H1 (cell line): Measurements from ENCODE around the gene KIAA1328. TPM values are rescaled to one million over a fixed set of nuclear protein-coding genes. Genes with fewer than 3 reads are reported as not detected.

Experiments used
- CTCF ChIA-PET: fragments of 300-600 bp; sonication (Branson Sonifier 250); formaldehyde crosslinking; loops from one replicate; lab custom pipeline; 2021; ENCODE audit not compliant: partially characterized antibody; lab: Charles Lee
- POLR2A ChIA-PET: fragments of 300-600 bp; sonication (Branson Sonifier 250); formaldehyde crosslinking; loops from one replicate; lab custom pipeline; 2021; ENCODE audit warnings: inconsistent platforms; ENCODE audit not compliant: partially characterized antibody; lab: Charles Lee
- DNase-seq, 2 experiments: peaks; one replicate each; pipeline versions ENCODE4 v3.0.0 to v3.0.0-alpha.2; 2010 to 2022; ENCODE audit warnings: low spot score in 2 of 2, low read depth in 1 of 2, mixed read lengths in 1 of 2
- FAIRE-seq: peaks from 2 replicates; lab custom pipeline; 2011; peaks lifted over from hg19 to GRCh38; lab: Jason Lieb, UNC
- H2AFZ ChIP-seq: 2 replicates; pipeline ENCODE4 v1.8.1; 2012; ENCODE audit warnings: low read length, inconsistent platforms
- H2AK5ac ChIP-seq: 2 replicates; pipeline ENCODE4 v1.6.1; 2013; ENCODE audit warnings: low read depth, low read length
- H2BK120ac ChIP-seq: replicated peaks from 2 replicates; pipeline ENCODE3; 2013; ENCODE audit warnings: low read depth, low read length, inconsistent platforms
- H2BK12ac ChIP-seq: 2 replicates; pipeline ENCODE4 v1.6.1; 2013; ENCODE audit warnings: low read depth, low read length
- H2BK15ac ChIP-seq: 2 replicates; pipeline ENCODE4 v1.6.1; 2013; ENCODE audit warnings: low read length
- H2BK20ac ChIP-seq: 2 replicates; pipeline ENCODE4 v1.6.1; 2013; ENCODE audit warnings: low read length
- H2BK5ac ChIP-seq: 2 replicates; pipeline ENCODE4 v1.6.1; 2013; ENCODE audit warnings: low read depth, low read length
- H3K14ac ChIP-seq: 2 replicates; pipeline ENCODE4 v1.6.1; 2013; ENCODE audit warnings: inconsistent platforms; ENCODE audit not compliant: insufficient read length
- H3K18ac ChIP-seq: 2 replicates; pipeline ENCODE4 v1.6.1; 2013; ENCODE audit warnings: low read length; ENCODE audit errors: extremely low read depth
- H3K23ac ChIP-seq: 2 replicates; pipeline ENCODE4 v1.6.1; 2013; ENCODE audit warnings: inconsistent platforms; ENCODE audit not compliant: insufficient read length
- H3K23me2 ChIP-seq: 2 replicates; pipeline ENCODE4 v1.6.1; 2013; ENCODE audit warnings: low read depth, low read length
- H3K27ac ChIP-seq: 2 replicates; pipeline ENCODE4 v1.6.1; 2011; ENCODE audit warnings: low read depth, low read length, inconsistent platforms
- H3K27me3 ChIP-seq, 4 experiments: replicated peaks in 1 of 4; 1 replicate in 1 of 4; 2 replicates in 3 of 4; pipeline versions ENCODE4 v1.6.1 to v1.8.1; 2011 to 2013; ENCODE audit warnings: low read length in 3 of 4, mild to moderate bottlenecking in 3 of 4, inconsistent platforms in 2 of 4, mixed read lengths in 2 of 4, moderate library complexity in 1 of 4; ENCODE audit not compliant: control insufficient read depth in 3 of 4, insufficient read depth in 3 of 4; ENCODE audit errors: extremely low read depth in 1 of 4
- H3K36me3 ChIP-seq, 4 experiments: 2 replicates each; pipeline versions ENCODE4 v1.6.1 to v1.8.1; 2011 to 2013; ENCODE audit warnings: mild to moderate bottlenecking in 4 of 4, low read length in 3 of 4, moderate library complexity in 2 of 4, control low read depth in 1 of 4, inconsistent platforms in 1 of 4; ENCODE audit not compliant: insufficient read depth in 4 of 4, control insufficient read depth in 2 of 4
- H3K4ac ChIP-seq: replicated peaks from 2 replicates; pipeline ENCODE3; 2013; ENCODE audit warnings: low read length, low read depth, mixed read lengths, inconsistent platforms; ENCODE audit not compliant: insufficient read length
- H3K4me1 ChIP-seq, 4 experiments: replicated peaks in 1 of 4; 1 replicate in 1 of 4; 2 replicates in 3 of 4; pipeline versions ENCODE4 v1.6.1 to v1.8.1; 2011 to 2013; ENCODE audit warnings: low read length in 3 of 4, inconsistent platforms in 2 of 4, mixed read lengths in 1 of 4; ENCODE audit not compliant: insufficient read depth in 4 of 4, control insufficient read depth in 3 of 4
- H3K4me2 ChIP-seq, 2 experiments: 2 replicates each; pipeline versions ENCODE4 v1.6.1 to v1.8.1; 2011 to 2013; ENCODE audit warnings: low read depth in 2 of 2, low read length in 2 of 2, control low read depth in 1 of 2, inconsistent platforms in 1 of 2, mild to moderate bottlenecking in 1 of 2; ENCODE audit not compliant: insufficient read depth in 1 of 2
- H3K4me3 ChIP-seq, 4 experiments: fragments of 200-600, 300-600 bp in 1 of 4; sonication (generic), shearing (Covaris generic), sonication (Bioruptor Twin) in 1 of 4; 2 replicates each; pipeline versions ENCODE4 v1.5.1 to v1.8.1; 2011 to 2016; ENCODE audit warnings: low read length in 4 of 4, low read depth in 3 of 4, control low read depth in 2 of 4, inconsistent platforms in 2 of 4, mild to moderate bottlenecking in 2 of 4, mixed read lengths in 1 of 4, moderate library complexity in 1 of 4; ENCODE audit not compliant: insufficient read depth in 2 of 4; ENCODE audit errors: extremely low read depth in 1 of 4
- H3K56ac ChIP-seq: replicated peaks from 2 replicates; pipeline ENCODE3; 2013; ENCODE audit warnings: low read depth, mild to moderate bottlenecking, mixed read lengths, low read length, inconsistent platforms; ENCODE audit not compliant: insufficient read length
- H3K79me1 ChIP-seq: 2 replicates; pipeline ENCODE4 v1.6.1; 2013; ENCODE audit warnings: low read depth, low read length, control low read depth
- H3K79me2 ChIP-seq, 2 experiments: 2 replicates each; pipeline versions ENCODE4 v1.6.1 to v1.8.1; 2012 to 2013; ENCODE audit warnings: low read length in 2 of 2, mild to moderate bottlenecking in 2 of 2, inconsistent platforms in 1 of 2; ENCODE audit not compliant: insufficient read depth in 2 of 2, control insufficient read depth in 1 of 2
- H3K9ac ChIP-seq, 4 experiments: replicated peaks in 1 of 4; 1 replicate in 1 of 4; 2 replicates in 3 of 4; pipeline versions ENCODE4 v1.6.1 to v1.8.1; 2011 to 2013; ENCODE audit warnings: low read depth in 3 of 4, low read length in 3 of 4, control low read depth in 2 of 4, mild to moderate bottlenecking in 2 of 4, moderate library complexity in 2 of 4, inconsistent platforms in 1 of 4; ENCODE audit errors: extremely low read depth in 1 of 4
- H3K9me3 ChIP-seq, 2 experiments: 2 replicates each; pipeline versions ENCODE4 v1.6.1 to v1.8.1; 2012 to 2013; ENCODE audit warnings: mild to moderate bottlenecking in 2 of 2, moderate library complexity in 2 of 2, control low read depth in 1 of 2, inconsistent platforms in 1 of 2, low read depth in 1 of 2, low read length in 1 of 2, mixed read lengths in 1 of 2; ENCODE audit not compliant: insufficient read depth in 2 of 2
- H4K20me1 ChIP-seq, 2 experiments: replicated peaks in 1 of 2; 2 replicates each; pipeline versions ENCODE3 to v1.8.1; 2011 to 2013; ENCODE audit warnings: inconsistent platforms in 2 of 2, low read length in 2 of 2, mild to moderate bottlenecking in 1 of 2; ENCODE audit not compliant: insufficient read depth in 2 of 2, control insufficient read depth in 1 of 2
- H4K5ac ChIP-seq: 2 replicates; pipeline ENCODE4 v1.6.1; 2013; ENCODE audit warnings: low read length, low read depth, mixed read lengths, inconsistent platforms; ENCODE audit not compliant: insufficient read length
- H4K8ac ChIP-seq: 2 replicates; pipeline ENCODE4 v1.8.0; 2013; ENCODE audit warnings: mild to moderate bottlenecking, moderate library complexity, low read length, inconsistent platforms; ENCODE audit not compliant: insufficient read depth; ENCODE audit errors: extremely low read depth
- H4K91ac ChIP-seq: replicated peaks from 2 replicates; pipeline ENCODE3; 2013; ENCODE audit warnings: low read length, mixed read lengths, inconsistent platforms; ENCODE audit not compliant: insufficient read length
- BACH1 ChIP-seq: IDR thresholded peaks from 2 replicates; pipeline ENCODE4 v1.6.1; 2012; ENCODE audit warnings: low read length, improper control_type of control experiment
- GABPA ChIP-seq: IDR thresholded peaks from 2 replicates; pipeline ENCODE4 v1.6.1; 2011; ENCODE audit warnings: mild to moderate bottlenecking, low read length, moderate library complexity, borderline replicate concordance; ENCODE audit not compliant: insufficient read depth
- WGBS, 2 experiments: shearing (Covaris generic) in 1 of 2; methylation state at CpG; one replicate each; pipeline versions ENCODE4 v1.1.6 to v1.1.7; 2013 to 2015; ENCODE audit warnings: low lambda C conversion rate in 2 of 2, mixed read lengths in 2 of 2, inconsistent platforms in 1 of 2, low coverage in 1 of 2, missing lambda C conversion rate in 1 of 2; ENCODE audit not compliant: insufficient replicate concordance in 2 of 2, insufficient coverage in 1 of 2, insufficient read length in 1 of 2; ENCODE audit errors: extremely low coverage in 1 of 2, missing lambda C conversion rate in 1 of 2; 5-methylcytosine and 5-hydroxymethylcytosine counted together
- polyA plus RNA-seq, 7 experiments: library from polyadenylated mRNA; depleted of rRNA in 3 of 7; stranded (reverse) in 5 of 7; unstranded in 2 of 7; fragments of >200 nt in 5 of 7; fragments of 200-250 nt in 2 of 7; gene quantifications; 1 replicate in 5 of 7; 2 replicates in 1 of 7; 4 replicates in 1 of 7; pipeline versions ENCODE4 v1.2.1 to v1.2.3, GENCODE V29; 2011 to 2013; ENCODE audit warnings: missing spikeins in 2 of 7, mixed read lengths in 2 of 7
- total RNA-seq: library from RNA; stranded (reverse); fragmentation: NEBNext Ultra II Directional; extraction: Animal tissue kit (Norgen Biotek cat#: 25700); gene quantifications from 2 replicates; pipeline ENCODE4 v1.2.1, GENCODE V29; 2021

The KIAA1328 gene
- total and polyA plus RNA-seq, 2 of the 8 experiments (the other 6 are each of a cell fraction or from before 2014, with no cell fraction given) = 2.6 to 5.7 TPM

DNA sequence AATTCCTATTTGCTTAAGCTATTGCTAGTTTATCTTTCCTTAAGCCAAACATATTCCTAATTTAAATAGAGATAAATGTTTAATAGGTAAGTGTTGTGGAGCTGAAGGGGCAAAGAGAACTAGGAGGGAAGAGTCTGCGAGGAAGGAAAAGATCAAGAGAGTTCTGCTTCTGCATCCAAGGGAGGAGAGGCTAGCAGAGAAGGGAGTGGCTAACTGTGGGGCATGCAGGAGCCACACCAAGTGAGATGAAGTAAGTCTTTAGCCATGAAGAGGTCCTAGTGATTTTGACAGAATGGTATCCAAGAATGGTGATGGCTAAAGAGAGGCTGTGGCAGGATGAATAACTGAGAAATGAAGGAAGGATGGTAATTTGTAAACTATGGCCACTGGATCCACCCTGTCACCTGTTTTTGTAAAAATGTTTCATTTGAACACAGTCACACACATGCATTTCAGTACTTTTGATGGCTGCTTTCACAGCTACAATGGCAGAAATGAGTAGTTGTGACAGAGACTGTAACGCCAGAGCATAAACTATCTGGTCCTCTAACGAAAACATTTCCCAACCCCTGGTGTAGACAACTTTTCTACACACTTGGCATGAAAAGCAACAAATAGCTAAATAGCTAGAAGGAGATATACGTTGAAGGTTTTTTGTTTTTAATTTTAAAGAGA is 15.7 kb upstream of the KIAA1328 start:
- no peak overlapping the region for H2BK12ac ChIP-seq
- H3K18ac ChIP-seq = no peak overlapping the region
- H2BK120ac ChIP-seq = no peak overlapping the region
- H2BK5ac ChIP-seq = no peak overlapping the region
- H3K79me1 ChIP-seq = no peaks in the 10 kb centered on the region; the same call in 1 of the 2 replicates
- H3K9me3 ChIP-seq = no peaks in the 10 kb centered on the region
- H2AFZ ChIP-seq = no peak overlapping the region
- H3K23me2 ChIP-seq = no peaks in the 10 kb centered on the region
- TF ChIP-seq BACH1 (no peak), GABPA (no peak)
- no peak overlapping the region for H2AK5ac ChIP-seq
- H3K36me3 ChIP-seq = peaks cover 4 to 39% (median 12%) of the 10 kb centered on the region in 4 experiments; a peak in 7 of 8 replicates
- no peak overlapping the region for H3K4me3 ChIP-seq
- H3K4ac ChIP-seq = no peak overlapping the region
- FAIRE-seq (no peak), DNase-seq (no peak)
- H4K20me1 ChIP-seq = peaks cover 2 to 3% of the 10 kb centered on the region in 2 experiments
- H3K27me3 ChIP-seq = no peaks in the 10 kb centered on the region
- no peak overlapping the region for H3K56ac ChIP-seq
- H2BK15ac ChIP-seq = no peak overlapping the region
- no peak overlapping the region for H3K23ac ChIP-seq
- no peaks in the 10 kb centered on the region for H3K79me2 ChIP-seq
- ChIA-PET POLR2A (no interaction called here), CTCF (interaction anchor here (0.6 to 3.7 kb wide), 6 partner anchors 8 to 297 kb away, joined by 3 to 17 read pairs (median 4); partner anchors contain the start of genes KIAA1328 and TPGS2)
- no peak overlapping the region for H3K27ac ChIP-seq
- H2BK20ac ChIP-seq = no peak overlapping the region
- no peaks in the 10 kb centered on the region for H3K4me1 ChIP-seq
- no peak overlapping the region for H3K9ac ChIP-seq
- no peak overlapping the region for H4K5ac ChIP-seq
- WGBS, 2 experiments = 88 to 100% methylated on average over 1 to 4 of the region's 4 CpGs
- H3K4me2 ChIP-seq = no peak overlapping the region
- H3K14ac ChIP-seq = no peak overlapping the region
- no peak overlapping the region for H4K8ac ChIP-seq
- H4K91ac ChIP-seq = no peak overlapping the region
